Neural cell (in vitro differentiated cells): Measurements from ENCODE around the gene ADGRL3. TPM values are rescaled to one million over a fixed set of nuclear protein-coding genes. Genes with fewer than 3 reads are reported as not detected.

Experiments used
- H2AFZ ChIP-seq: fragments of 200-600, 300-800 bp; sonication (generic), shearing (Covaris generic); 2 replicates; pipeline ENCODE4 v1.6.0; 2014; ENCODE audit warnings: low read depth, mild to moderate bottlenecking, antibody characterized with exemption, low read length, moderate library complexity
- H3F3A ChIP-seq: fragments of 200-600 bp; shearing (Covaris generic); 2 replicates; pipeline ENCODE4 v1.6.1; 2016; ENCODE audit warnings: mild to moderate bottlenecking, moderate library complexity, mixed read lengths, antibody characterized with exemption, low read length; ENCODE audit not compliant: insufficient read depth, poor library complexity, severe bottlenecking
- H3K27ac ChIP-seq: fragments of 200-600, 300-800 bp; sonication (generic), shearing (Covaris generic); 2 replicates; pipeline ENCODE4 v1.5.1; 2014; ENCODE audit warnings: mild to moderate bottlenecking, low read length, moderate library complexity
- H3K27me3 ChIP-seq: fragments of 300-800, 200-600 bp; sonication (generic), shearing (Covaris generic); 2 replicates; pipeline ENCODE4 v1.6.0; 2014; ENCODE audit warnings: mild to moderate bottlenecking, low read depth, low read length, moderate library complexity; ENCODE audit not compliant: insufficient read depth
- H3K36me3 ChIP-seq: fragments of 300-800, 200-600 bp; sonication (generic), shearing (Covaris generic); 2 replicates; pipeline ENCODE4 v1.5.1; 2014; ENCODE audit warnings: mild to moderate bottlenecking, antibody characterized with exemption, low read length, moderate library complexity; ENCODE audit not compliant: insufficient read depth
- H3K4me2 ChIP-seq: fragments of 300-800, 200-600 bp; sonication (generic), shearing (Covaris generic); 2 replicates; pipeline ENCODE4 v1.6.0; 2014; ENCODE audit warnings: mild to moderate bottlenecking, low read length
- H3K4me3 ChIP-seq: fragments of 300-800, 200-600 bp; sonication (generic), shearing (Covaris generic); 2 replicates; pipeline ENCODE4 v1.5.1; 2014; ENCODE audit warnings: mild to moderate bottlenecking, low read length, moderate library complexity
- H3K79me2 ChIP-seq: fragments of 200-600 bp; shearing (Covaris generic); replicated peaks from 2 replicates; pipeline ENCODE4 v1.6.0; 2014; ENCODE audit warnings: mild to moderate bottlenecking, low read length, moderate library complexity; ENCODE audit not compliant: insufficient read depth
- H3K9ac ChIP-seq: fragments of 300-800, 200-600 bp; sonication (generic), shearing (Covaris generic); 2 replicates; pipeline ENCODE4 v1.6.1; 2016; ENCODE audit warnings: mild to moderate bottlenecking, low read length, mixed read lengths
- H3K9me2 ChIP-seq: fragments of 200-600 bp; shearing (Covaris generic); 2 replicates; pipeline ENCODE4 v1.6.1; 2016; ENCODE audit warnings: mild to moderate bottlenecking, low read length, mixed read lengths; ENCODE audit not compliant: insufficient read depth
- H3K9me3 ChIP-seq: fragments of 200-600, 300-800 bp; sonication (generic), shearing (Covaris generic); 2 replicates; pipeline ENCODE4 v1.6.1; 2016; ENCODE audit warnings: mild to moderate bottlenecking, mixed run types, low read length, moderate library complexity, mixed read lengths
- H4K20me1 ChIP-seq: fragments of 200-600 bp; shearing (Covaris generic); 2 replicates; pipeline ENCODE4 v1.6.1; 2016; ENCODE audit warnings: mild to moderate bottlenecking, mixed run types; ENCODE audit not compliant: insufficient read depth
- EP300 ChIP-seq: fragments of 450-650 bp; conservative IDR thresholded peaks from 2 replicates; pipeline ENCODE4 v1.6.1; 2014; ENCODE audit warnings: antibody characterized with exemption, mild to moderate bottlenecking, moderate library complexity; ENCODE audit not compliant: poor library complexity, severe bottlenecking
- EZH2 ChIP-seq: fragments of 200-600, 300-800 bp; shearing (Covaris generic), sonication (generic); IDR thresholded peaks from 2 replicates; pipeline ENCODE4 v1.6.1; 2014; ENCODE audit warnings: antibody characterized with exemption, low read length, borderline replicate concordance, mild to moderate bottlenecking; ENCODE audit not compliant: insufficient read depth, poor library complexity, severe bottlenecking
- MXI1 ChIP-seq: fragments of 450-650 bp; conservative IDR thresholded peaks from 2 replicates; pipeline ENCODE4 v1.6.1; 2014; ENCODE audit warnings: antibody characterized with exemption, mild to moderate bottlenecking; ENCODE audit not compliant: poor library complexity, severe bottlenecking
- POLR2AphosphoS5 ChIP-seq: IDR thresholded peaks from 2 replicates; pipeline ENCODE4 v1.6.1; 2012
- RAD21 ChIP-seq: fragments of 450-650 bp; conservative IDR thresholded peaks from 2 replicates; pipeline ENCODE4 v1.6.1; 2014; ENCODE audit warnings: antibody characterized with exemption, mild to moderate bottlenecking, moderate library complexity
- REST ChIP-seq: IDR thresholded peaks from 2 replicates; pipeline ENCODE4 v1.6.1; 2012; ENCODE audit warnings: borderline replicate concordance
- SMC3 ChIP-seq: fragments of 450-650 bp; conservative IDR thresholded peaks from 2 replicates; pipeline ENCODE4 v1.6.1; 2014; ENCODE audit warnings: antibody characterized with exemption, mild to moderate bottlenecking, moderate library complexity; ENCODE audit not compliant: poor library complexity
- TAF1 ChIP-seq: IDR thresholded peaks from 2 replicates; pipeline ENCODE4 v1.6.1; 2012; ENCODE audit warnings: low read depth
- polyA plus RNA-seq: library from polyadenylated mRNA; depleted of rRNA; stranded (reverse); fragments of >200 nt; gene quantifications from 2 replicates; pipeline ENCODE4 v1.2.3, GENCODE V29; 2014
- TF ChIP-seq, protein P1 (sequence below): fragments of 450-650 bp; IDR thresholded peaks from 2 replicates; pipeline ENCODE4 v1.5.1; 2014; ENCODE audit warnings: antibody characterized with exemption, mild to moderate bottlenecking, moderate library complexity; ENCODE audit not compliant: poor library complexity, severe bottlenecking

ADGRL3 gene
- polyA plus RNA-seq, 1 donor from 2014 or later, result 99.4 TPM

DNA sequence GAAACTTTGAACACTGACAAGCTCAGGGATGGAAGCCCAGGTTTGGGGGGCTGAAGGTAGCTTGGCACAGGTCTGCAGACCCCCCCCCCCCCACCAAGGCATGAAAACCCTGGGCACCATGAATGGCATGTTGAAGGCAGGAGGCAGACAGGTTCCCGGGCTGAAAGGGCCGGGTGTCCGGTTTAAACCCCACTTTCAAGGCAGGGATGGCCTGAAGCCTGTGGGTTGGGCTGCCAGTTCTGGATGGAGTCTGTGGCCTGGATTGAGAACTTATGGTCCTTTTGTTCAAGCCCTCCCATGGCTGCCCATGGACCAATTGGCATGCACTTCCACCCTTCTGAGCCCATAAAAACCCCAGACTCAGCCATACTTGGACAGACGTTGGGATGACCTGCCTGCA lies 616.9 kb downstream of the ADGRL3 start:
- Histone ChIP-seq H3F3A (no peaks in the 10 kb centered on the region), H3K4me2 (no peak overlapping the region), H3K27ac (no peak overlapping the region), H3K4me3 (no peak overlapping the region), H2AFZ (no peak overlapping the region), H3K9ac (no peak overlapping the region), H3K27me3 (no peaks in the 10 kb centered on the region), H3K9me2 (no peaks in the 10 kb centered on the region), H4K20me1 (no peaks in the 10 kb centered on the region), H3K9me3 (no peaks in the 10 kb centered on the region), H3K79me2 (no peaks in the 10 kb centered on the region), H3K36me3 (no peaks in the 10 kb centered on the region)
- TF ChIP-seq, protein P1, sequence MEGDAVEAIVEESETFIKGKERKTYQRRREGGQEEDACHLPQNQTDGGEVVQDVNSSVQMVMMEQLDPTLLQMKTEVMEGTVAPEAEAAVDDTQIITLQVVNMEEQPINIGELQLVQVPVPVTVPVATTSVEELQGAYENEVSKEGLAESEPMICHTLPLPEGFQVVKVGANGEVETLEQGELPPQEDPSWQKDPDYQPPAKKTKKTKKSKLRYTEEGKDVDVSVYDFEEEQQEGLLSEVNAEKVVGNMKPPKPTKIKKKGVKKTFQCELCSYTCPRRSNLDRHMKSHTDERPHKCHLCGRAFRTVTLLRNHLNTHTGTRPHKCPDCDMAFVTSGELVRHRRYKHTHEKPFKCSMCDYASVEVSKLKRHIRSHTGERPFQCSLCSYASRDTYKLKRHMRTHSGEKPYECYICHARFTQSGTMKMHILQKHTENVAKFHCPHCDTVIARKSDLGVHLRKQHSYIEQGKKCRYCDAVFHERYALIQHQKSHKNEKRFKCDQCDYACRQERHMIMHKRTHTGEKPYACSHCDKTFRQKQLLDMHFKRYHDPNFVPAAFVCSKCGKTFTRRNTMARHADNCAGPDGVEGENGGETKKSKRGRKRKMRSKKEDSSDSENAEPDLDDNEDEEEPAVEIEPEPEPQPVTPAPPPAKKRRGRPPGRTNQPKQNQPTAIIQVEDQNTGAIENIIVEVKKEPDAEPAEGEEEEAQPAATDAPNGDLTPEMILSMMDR, result no peak
- TF ChIP-seq TAF1, result no peak
- no peak for TF ChIP-seq MXI1
- no peak for TF ChIP-seq SMC3
- no peak for TF ChIP-seq EZH2
- no peak for TF ChIP-seq EP300
- TF ChIP-seq RAD21, result no peak
- TF ChIP-seq REST, result no peak
- TF ChIP-seq POLR2AphosphoS5, result no peak

DNA sequence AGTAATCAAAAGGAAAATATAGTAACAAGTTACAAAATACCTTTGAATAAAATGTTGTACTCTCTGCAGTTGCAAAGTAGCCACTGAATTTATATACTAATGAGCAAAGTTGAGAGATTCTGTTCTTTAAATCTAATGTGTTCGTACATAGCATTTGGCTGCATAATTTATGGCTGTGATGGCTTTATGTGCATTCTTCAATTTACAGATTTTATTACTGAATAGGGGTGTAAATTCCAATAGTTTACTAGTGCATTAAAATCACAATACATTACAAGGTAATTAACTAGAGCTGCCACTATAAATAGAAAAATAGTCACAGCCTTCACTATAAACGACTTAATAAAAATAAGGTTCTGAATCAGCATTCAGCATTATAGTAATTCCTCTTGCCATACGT lies 620.0 kb downstream of the ADGRL3 start:
- H3K4me2 ChIP-seq, result no peak overlapping the region
- H4K20me1 ChIP-seq, result no peaks in the 10 kb centered on the region
- no peak overlapping the region for H3K9ac ChIP-seq
- no peak overlapping the region for H3K27ac ChIP-seq
- no peaks in the 10 kb centered on the region for H3K9me2 ChIP-seq
- H3F3A ChIP-seq, result no peaks in the 10 kb centered on the region
- no peaks in the 10 kb centered on the region for H3K36me3 ChIP-seq
- no peaks in the 10 kb centered on the region for H3K27me3 ChIP-seq
- no peaks in the 10 kb centered on the region for H3K9me3 ChIP-seq
- TF ChIP-seq RAD21 (no peak), POLR2AphosphoS5 (no peak), TAF1 (no peak), EZH2 (no peak), MXI1 (no peak)
- TF ChIP-seq, protein P1, result no peak
- H3K4me3 ChIP-seq, result no peak overlapping the region
- H3K79me2 ChIP-seq, result no peaks in the 10 kb centered on the region
- no peak overlapping the region for H2AFZ ChIP-seq
